CD14-positive monocyte (primary cell): ENCODE results near the gene PSMD14. TPM values are rescaled to one million over a fixed set of nuclear protein-coding genes. Genes with fewer than 3 reads are reported as not detected.

Source experiments
- DNase-seq, 3 donors: peaks; one replicate each; pipeline ENCODE4 v3.0.0-alpha.2; 2011 to 2022
- H2AFZ ChIP-seq: 2 replicates; pipeline ENCODE4 v1.6.0; 2012; ENCODE audit warnings: mild to moderate bottlenecking, low read depth, low read length, inconsistent platforms; ENCODE audit not compliant: insufficient read depth, poor library complexity, severe bottlenecking
- H3K27ac ChIP-seq, 2 donors: 1 replicate in 1 of 2; 2 replicates in 1 of 2; pipeline ENCODE4 v1.5.1; 2012 to 2013; ENCODE audit warnings: low read length in 2 of 2, control low read depth in 1 of 2, inconsistent platforms in 1 of 2, low read depth in 1 of 2, mild to moderate bottlenecking in 1 of 2
- H3K27me3 ChIP-seq, 2 donors: one replicate each; pipeline versions ENCODE4 v1.6.0 to v1.6.1; 2011 to 2013; ENCODE audit warnings: low read length in 2 of 2; ENCODE audit not compliant: control insufficient read depth in 2 of 2, insufficient read depth in 2 of 2
- H3K36me3 ChIP-seq, 2 donors: replicated peaks in 1 of 2; 1 replicate in 1 of 2; 2 replicates in 1 of 2; pipeline versions ENCODE4 v1.5.1 to v1.6.1; 2012 to 2013; ENCODE audit warnings: low read length in 2 of 2, control low read depth in 1 of 2, inconsistent platforms in 1 of 2, mild to moderate bottlenecking in 1 of 2; ENCODE audit not compliant: insufficient read depth in 2 of 2, control insufficient read depth in 1 of 2
- H3K4me1 ChIP-seq, 2 donors: 1 replicate in 1 of 2; 2 replicates in 1 of 2; pipeline versions ENCODE4 v1.5.1 to v1.6.1; 2012 to 2013; ENCODE audit warnings: low read length in 2 of 2, control low read depth in 1 of 2, inconsistent platforms in 1 of 2, mild to moderate bottlenecking in 1 of 2, moderate library complexity in 1 of 2; ENCODE audit not compliant: insufficient read depth in 2 of 2, control insufficient read depth in 1 of 2
- H3K4me2 ChIP-seq: replicated peaks from 2 replicates; pipeline ENCODE3; 2012; ENCODE audit warnings: low read length, moderate library complexity, mild to moderate bottlenecking; ENCODE audit not compliant: poor library complexity, severe bottlenecking; ENCODE audit errors: extremely low read depth
- H3K4me3 ChIP-seq, 3 experiments: fragments of 200-600 bp in 1 of 3; sonication (generic) in 1 of 3; replicated peaks in 1 of 3; 1 replicate in 2 of 3; 2 replicates in 1 of 3; pipeline ENCODE4 v1.5.1; 2011 to 2013; ENCODE audit warnings: low read length in 3 of 3, mild to moderate bottlenecking in 3 of 3, control low read depth in 2 of 3, low read depth in 2 of 3, inconsistent platforms in 1 of 3, moderate library complexity in 1 of 3
- H3K79me2 ChIP-seq: 2 replicates; pipeline ENCODE4 v1.6.0; 2012; ENCODE audit warnings: mild to moderate bottlenecking, control low read depth, inconsistent platforms, low read length, moderate library complexity; ENCODE audit not compliant: insufficient read depth
- H3K9ac ChIP-seq: 2 replicates; pipeline ENCODE4 v1.6.0; 2017; ENCODE audit warnings: low read length, mild to moderate bottlenecking; ENCODE audit not compliant: insufficient read depth, poor library complexity, severe bottlenecking
- H3K9me3 ChIP-seq, 2 donors: replicated peaks in 1 of 2; 1 replicate in 1 of 2; 2 replicates in 1 of 2; pipeline versions ENCODE4 v1.5.1 to v1.6.1; 2012 to 2013; ENCODE audit warnings: low read length in 2 of 2, control low read depth in 1 of 2; ENCODE audit not compliant: control insufficient read depth in 1 of 2, insufficient read depth in 1 of 2
- H4K20me1 ChIP-seq: 2 replicates; pipeline ENCODE4 v1.6.0; 2012; ENCODE audit warnings: mild to moderate bottlenecking, low read length, control low read depth, moderate library complexity; ENCODE audit not compliant: insufficient read depth
- H3K27ac Mint-ChIP-seq, 7 donors: one replicate each; pipeline ENCODE4 v1.8.0; 2020; ENCODE audit warnings: mild to moderate bottlenecking in 7 of 7, mixed read lengths in 7 of 7, moderate library complexity in 6 of 7, inconsistent platforms in 2 of 7
- H3K27me3 Mint-ChIP-seq, 3 donors: one replicate each; pipeline ENCODE4 v1.8.0; 2021 to 2022; ENCODE audit warnings: low read depth in 3 of 3, mild to moderate bottlenecking in 3 of 3, mixed read lengths in 3 of 3, moderate library complexity in 3 of 3, inconsistent platforms in 1 of 3
- H3K36me3 Mint-ChIP-seq, 2 donors: one replicate each; pipeline ENCODE4 v1.8.0; 2020; ENCODE audit warnings: mixed read lengths in 2 of 2, inconsistent platforms in 1 of 2, mild to moderate bottlenecking in 1 of 2
- H3K4me1 Mint-ChIP-seq: one replicate; pipeline ENCODE4 v1.8.0; 2020; ENCODE audit warnings: mild to moderate bottlenecking, mixed read lengths
- H3K4me3 Mint-ChIP-seq, 2 donors: one replicate each; pipeline ENCODE4 v1.8.0; 2020; ENCODE audit warnings: mild to moderate bottlenecking in 2 of 2, mixed read lengths in 2 of 2, moderate library complexity in 1 of 2
- H3K9me3 Mint-ChIP-seq, 7 donors: one replicate each; pipeline ENCODE4 v1.8.0; 2020 to 2022; ENCODE audit warnings: mixed read lengths in 7 of 7, mild to moderate bottlenecking in 6 of 7, moderate library complexity in 6 of 7, inconsistent platforms in 2 of 7
- WGBS: methylation state at CpG from one replicate; pipeline ENCODE4 v1.1.5; 2013; ENCODE audit warnings: missing lambda C conversion rate; ENCODE audit not compliant: insufficient coverage; 5-methylcytosine and 5-hydroxymethylcytosine counted together
- intact Hi-C, 2 donors: fragments of 100-400 bp; cut with micrococcal nuclease; formaldehyde crosslinking; loops; one replicate each; pipeline versions ENCODE4 v1.15.0 to v1.15.1; 2023
- polyA plus RNA-seq, 3 donors: library from polyadenylated mRNA; depleted of rRNA in 1 of 3; unstranded in 2 of 3; stranded (reverse) in 1 of 3; fragments of 300-500 nt in 2 of 3; fragments of >200 nt in 1 of 3; fragmentation: Illumina TruSeq in 2 of 3; gene quantifications; 1 replicate in 2 of 3; 2 replicates in 1 of 3; pipeline ENCODE4 v1.2.3, GENCODE V29; 2012 to 2021
- TF ChIP-seq, protein P1 (sequence below): fragments of 200-600 bp; IDR thresholded peaks from one replicate; pipeline ENCODE4 v1.8.0; 2022; ENCODE audit warnings: antibody characterized with exemption, mild to moderate bottlenecking

PSMD14 gene
- polyA plus RNA-seq, 3 donors, result 8.7 to 37.8 (median 29.3) TPM

GRCh38 chr2:161438598-161438997 lies 130.4 kb downstream of the PSMD14 start:
- H3K4me3 Mint-ChIP-seq, result no peak overlapping the region
- H3K27ac Mint-ChIP-seq, result no peak overlapping the region
- H3K4me1 ChIP-seq, result no peaks in the 10 kb centered on the region
- H3K4me2 ChIP-seq, result no peak overlapping the region
- peaks cover 0 to 7% (median 3%) of the 10 kb centered on the region in 7 donors for H3K9me3 Mint-ChIP-seq
- H3K36me3 Mint-ChIP-seq, result no peaks in the 10 kb centered on the region
- H3K9ac ChIP-seq, result no peak overlapping the region
- no peaks in the 10 kb centered on the region for H3K79me2 ChIP-seq
- no peak overlapping the region for H3K27ac ChIP-seq
- no peaks in the 10 kb centered on the region for H3K4me1 Mint-ChIP-seq
- TF ChIP-seq, protein P1, sequence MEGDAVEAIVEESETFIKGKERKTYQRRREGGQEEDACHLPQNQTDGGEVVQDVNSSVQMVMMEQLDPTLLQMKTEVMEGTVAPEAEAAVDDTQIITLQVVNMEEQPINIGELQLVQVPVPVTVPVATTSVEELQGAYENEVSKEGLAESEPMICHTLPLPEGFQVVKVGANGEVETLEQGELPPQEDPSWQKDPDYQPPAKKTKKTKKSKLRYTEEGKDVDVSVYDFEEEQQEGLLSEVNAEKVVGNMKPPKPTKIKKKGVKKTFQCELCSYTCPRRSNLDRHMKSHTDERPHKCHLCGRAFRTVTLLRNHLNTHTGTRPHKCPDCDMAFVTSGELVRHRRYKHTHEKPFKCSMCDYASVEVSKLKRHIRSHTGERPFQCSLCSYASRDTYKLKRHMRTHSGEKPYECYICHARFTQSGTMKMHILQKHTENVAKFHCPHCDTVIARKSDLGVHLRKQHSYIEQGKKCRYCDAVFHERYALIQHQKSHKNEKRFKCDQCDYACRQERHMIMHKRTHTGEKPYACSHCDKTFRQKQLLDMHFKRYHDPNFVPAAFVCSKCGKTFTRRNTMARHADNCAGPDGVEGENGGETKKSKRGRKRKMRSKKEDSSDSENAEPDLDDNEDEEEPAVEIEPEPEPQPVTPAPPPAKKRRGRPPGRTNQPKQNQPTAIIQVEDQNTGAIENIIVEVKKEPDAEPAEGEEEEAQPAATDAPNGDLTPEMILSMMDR, result no peak
- H3K36me3 ChIP-seq, result no peaks in the 10 kb centered on the region
- DNase-seq, result no peak
- H3K27me3 Mint-ChIP-seq, result peaks cover 8 to 29% (median 14%) of the 10 kb centered on the region in 3 donors
- H3K4me3 ChIP-seq, result no peak overlapping the region
- 29% methylated on average over 1 of the region's 2 CpGs for WGBS
- H3K27me3 ChIP-seq, result peaks cover 6 to 9% of the 10 kb centered on the region in 2 donors
- intact Hi-C loops, result no loop called here
- no peaks in the 10 kb centered on the region for H3K9me3 ChIP-seq
- no peak overlapping the region for H2AFZ ChIP-seq
- H4K20me1 ChIP-seq, result no peaks in the 10 kb centered on the region

GRCh38 chr2:161445097-161445496 lies 136.9 kb downstream of the PSMD14 start:
- H3K27ac ChIP-seq, result no peak overlapping the region
- no peak overlapping the region for H3K9ac ChIP-seq
- H3K36me3 Mint-ChIP-seq, result no peaks in the 10 kb centered on the region
- peaks cover 0 to 3% (median 0%) of the 10 kb centered on the region in 7 donors for H3K9me3 Mint-ChIP-seq
- no peak overlapping the region for H3K4me3 Mint-ChIP-seq
- H3K27ac Mint-ChIP-seq, result no peak overlapping the region
- H3K4me3 ChIP-seq, result no peak overlapping the region
- H4K20me1 ChIP-seq, result no peaks in the 10 kb centered on the region
- no peaks in the 10 kb centered on the region for H3K9me3 ChIP-seq
- H3K4me1 ChIP-seq, result no peaks in the 10 kb centered on the region
- DNase-seq, result no peak
- no peaks in the 10 kb centered on the region for H3K79me2 ChIP-seq
- no peak overlapping the region for H2AFZ ChIP-seq
- no peaks in the 10 kb centered on the region for H3K4me1 Mint-ChIP-seq
- H3K27me3 Mint-ChIP-seq, result peaks cover 4 to 9% (median 7%) of the 10 kb centered on the region in 3 donors
- no peaks in the 10 kb centered on the region for H3K36me3 ChIP-seq
- TF ChIP-seq, protein P1, result no peak
- intact Hi-C loops, result no loop called here
- H3K27me3 ChIP-seq, result peaks cover 3% of the 10 kb centered on the region in 2 donors
- 92% methylated on average over 6 of the region's 12 CpGs for WGBS
- no peak overlapping the region for H3K4me2 ChIP-seq
